ENCODE measurements around the gene OMP. TPM values are rescaled to one million over a fixed set of nuclear protein-coding genes. Genes with fewer than 3 reads are reported as not detected.

The OMP gene
- total and polyA plus RNA-seq, 2 experiments from 2014 or later = not detected

- H3K9me2 ChIP-seq (replicated peaks; ENCODE audit: insufficient read depth) = no peaks in the 10 kb centered on the region
- H3K4me2 ChIP-seq = no peak overlapping the region
- no peaks in the 10 kb centered on the region for H4K20me1 ChIP-seq (ENCODE audit: insufficient read depth, poor library complexity, severe bottlenecking)
- H2AFZ ChIP-seq = no peak overlapping the region
- peaks cover 9% of the 10 kb centered on the region for H3K4me1 ChIP-seq (ENCODE audit: insufficient read depth)
- no peak for DNase-seq (ENCODE audit: low spot score)
- no peak overlapping the region for H3K27ac ChIP-seq
- no peak overlapping the region for H3K4me3 ChIP-seq
- no peaks in the 10 kb centered on the region for H3K36me3 ChIP-seq (replicated peaks; ENCODE audit: insufficient read depth, low read depth)
- H3K27me3 ChIP-seq = no peaks in the 10 kb centered on the region
- H3K79me2 ChIP-seq = no peaks in the 10 kb centered on the region
- no peaks in the 10 kb centered on the region for H3K9me3 ChIP-seq (ENCODE audit: low read depth)
- WGBS (ENCODE audit: low lambda C conversion rate, missing lambda C conversion rate) = 88% methylated on average over 8 of the region's 8 CpGs
- TF ChIP-seq CTCF (IDR thresholded peaks at IDR 0.05; ENCODE audit: poor library complexity) (no peak), EZH2 (IDR thresholded peaks at IDR 0.05; ENCODE audit: borderline replicate concordance) (no peak), EZH2phosphoT487 (IDR thresholded peaks at IDR 0.05; ENCODE audit: low read depth, severe bottlenecking, unreplicated experiment) (no peak)
Measured at GRCh38 chr11:77124041-77124440, 21.4 kb downstream of the OMP start.

- TF ChIP-seq EZH2 (IDR thresholded peaks at IDR 0.05; ENCODE audit: borderline replicate concordance) (no peak), CTCF (IDR thresholded peaks at IDR 0.05; ENCODE audit: poor library complexity) (no peak), EZH2phosphoT487 (IDR thresholded peaks at IDR 0.05; ENCODE audit: low read depth, severe bottlenecking, unreplicated experiment) (no peak)
- 97% methylated on average over 6 of the region's 6 CpGs for WGBS (ENCODE audit: low lambda C conversion rate, missing lambda C conversion rate)
- Histone ChIP-seq H3K79me2 (no peaks in the 10 kb centered on the region), H3K36me3 (replicated peaks; ENCODE audit: insufficient read depth, low read depth) (no peaks in the 10 kb centered on the region), H3K4me3 (no peak overlapping the region), H2AFZ (no peak overlapping the region), H3K9me2 (replicated peaks; ENCODE audit: insufficient read depth) (no peaks in the 10 kb centered on the region), H3K9me3 (ENCODE audit: low read depth) (no peaks in the 10 kb centered on the region), H3K4me1 (ENCODE audit: insufficient read depth) (peaks cover 9% of the 10 kb centered on the region), H3K4me2 (no peak overlapping the region), H3K27ac (no peak overlapping the region), H3K27me3 (no peaks in the 10 kb centered on the region), H4K20me1 (ENCODE audit: insufficient read depth, poor library complexity, severe bottlenecking) (no peaks in the 10 kb centered on the region)
- DNase-seq (ENCODE audit: low spot score) = no peak
Measured at GRCh38 chr11:77124488-77124887, 21.8 kb downstream of the OMP start.

GRCh38 chr11:77125191-77125590 lies 22.6 kb downstream of the OMP start:
- TF ChIP-seq EZH2phosphoT487 (IDR thresholded peaks at IDR 0.05; ENCODE audit: low read depth, severe bottlenecking, unreplicated experiment) (no peak), CTCF (IDR thresholded peaks at IDR 0.05; ENCODE audit: poor library complexity) (no peak), EZH2 (IDR thresholded peaks at IDR 0.05; ENCODE audit: borderline replicate concordance) (no peak)
- 82% methylated on average over 6 of the region's 6 CpGs for WGBS (ENCODE audit: low lambda C conversion rate, missing lambda C conversion rate)
- no peaks in the 10 kb centered on the region for H3K79me2 ChIP-seq

GRCh38 chr11:77125695-77126094 lies 23.1 kb downstream of the OMP start:
- no peak for DNase-seq (ENCODE audit: low spot score)
- Histone ChIP-seq H3K27me3 (no peaks in the 10 kb centered on the region), H3K4me2 (no peak overlapping the region), H3K9me2 (replicated peaks; ENCODE audit: insufficient read depth) (no peaks in the 10 kb centered on the region), H3K27ac (no peak overlapping the region), H4K20me1 (ENCODE audit: insufficient read depth, poor library complexity, severe bottlenecking) (no peaks in the 10 kb centered on the region), H3K9me3 (ENCODE audit: low read depth) (no peaks in the 10 kb centered on the region), H2AFZ (no peak overlapping the region), H3K4me1 (ENCODE audit: insufficient read depth) (peaks cover 11% of the 10 kb centered on the region), H3K79me2 (no peaks in the 10 kb centered on the region), H3K36me3 (replicated peaks; ENCODE audit: insufficient read depth, low read depth) (no peaks in the 10 kb centered on the region), H3K4me3 (no peak overlapping the region)
- WGBS (ENCODE audit: low lambda C conversion rate, missing lambda C conversion rate) = 98% methylated on average over 4 of the region's 4 CpGs
- no peak for TF ChIP-seq EZH2phosphoT487 (IDR thresholded peaks at IDR 0.05; ENCODE audit: low read depth, severe bottlenecking, unreplicated experiment)
- no peak for TF ChIP-seq EZH2 (IDR thresholded peaks at IDR 0.05; ENCODE audit: borderline replicate concordance)
- no peak for TF ChIP-seq CTCF (IDR thresholded peaks at IDR 0.05; ENCODE audit: poor library complexity)

More at GRCh38 chr11:77125191-77125590, 22.6 kb downstream of the OMP start:
- H3K4me3 ChIP-seq = no peak overlapping the region
- no peaks in the 10 kb centered on the region for H3K9me2 ChIP-seq (replicated peaks; ENCODE audit: insufficient read depth)
- H4K20me1 ChIP-seq (ENCODE audit: insufficient read depth, poor library complexity, severe bottlenecking) = no peaks in the 10 kb centered on the region
- DNase-seq (ENCODE audit: low spot score) = no peak
- H3K27me3 ChIP-seq = no peaks in the 10 kb centered on the region
- no peak overlapping the region for H3K27ac ChIP-seq
- no peak overlapping the region for H3K4me2 ChIP-seq
- H3K4me1 ChIP-seq (ENCODE audit: insufficient read depth) = peaks cover 9% of the 10 kb centered on the region
- H2AFZ ChIP-seq = no peak overlapping the region
- no peaks in the 10 kb centered on the region for H3K9me3 ChIP-seq (ENCODE audit: low read depth)
- H3K36me3 ChIP-seq (replicated peaks; ENCODE audit: insufficient read depth, low read depth) = no peaks in the 10 kb centered on the region
